Caco-2 (cell line): ENCODE measurements around the gene CERS6. TPM values are rescaled to one million over a fixed set of nuclear protein-coding genes. Genes with fewer than 3 reads are reported as not detected.
A peak's percentile ranks its signal among the peaks of the same experiment; 100 is the strongest.

Experiments
- BruUV-seq: library from RNA; stranded (reverse); fragments of 400-500 nt; replicated peaks from 2 replicates; lab custom pipeline; 2021; lab: Mats Ljungman, UMichigan
- CTCF ChIA-PET: fragments of 300-600 bp; sonication (Branson Sonifier 250); formaldehyde crosslinking; loops from one replicate; lab custom pipeline; 2022; ENCODE audit warnings: antibody characterized with exemption; lab: Charles Lee
- POLR2A ChIA-PET: fragments of 300-600 bp; sonication (Branson Sonifier 250); formaldehyde crosslinking; loops from one replicate; lab custom pipeline; 2022; ENCODE audit warnings: antibody characterized with exemption; lab: Charles Lee
- DNase-seq, 2 experiments: peaks; one replicate each; pipeline versions ENCODE4 v3.0.0 to v3.0.0-alpha.2; 2020 to 2022
- H3K27me3 ChIP-seq: replicated peaks from 2 replicates; pipeline ENCODE4 v1.6.0; 2011; ENCODE audit warnings: low read length; ENCODE audit not compliant: control insufficient read depth, insufficient read depth
- H3K36me3 ChIP-seq: 2 replicates; pipeline ENCODE4 v1.5.1; 2011; ENCODE audit warnings: low read length; ENCODE audit not compliant: control insufficient read depth, insufficient read depth
- H3K4me1 ChIP-seq: fragments of 250-450 bp; sonication (Bioruptor Pico); 2 replicates; pipeline ENCODE4 v1.5.1; 2020; ENCODE audit warnings: mild to moderate bottlenecking
- H3K4me3 ChIP-seq: 2 replicates; pipeline ENCODE4 v1.5.1; 2011; ENCODE audit warnings: low read depth, mild to moderate bottlenecking, control low read depth, low read length
- H3K9me3 ChIP-seq: fragments of 250-450 bp; sonication (Bioruptor Pico); 2 replicates; pipeline ENCODE4 v1.5.1; 2020; ENCODE audit warnings: mild to moderate bottlenecking, moderate library complexity
- H3K27ac Mint-ChIP-seq: one replicate; pipeline ENCODE4 v1.8.0; 2022; ENCODE audit warnings: mixed read lengths; ENCODE audit not compliant: unreplicated experiment
- H3K27me3 Mint-ChIP-seq: one replicate; pipeline ENCODE4 v1.8.0; 2022; ENCODE audit warnings: mixed read lengths; ENCODE audit not compliant: insufficient read depth, unreplicated experiment
- H3K36me3 Mint-ChIP-seq: one replicate; pipeline ENCODE4 v1.8.0; 2022; ENCODE audit warnings: mild to moderate bottlenecking, mixed read lengths; ENCODE audit not compliant: insufficient read depth, unreplicated experiment
- H3K4me1 Mint-ChIP-seq: one replicate; pipeline ENCODE4 v1.8.0; 2022; ENCODE audit warnings: low read depth, mixed read lengths; ENCODE audit not compliant: unreplicated experiment
- H3K4me3 Mint-ChIP-seq: one replicate; pipeline ENCODE4 v1.8.0; 2022; ENCODE audit warnings: mild to moderate bottlenecking, moderate library complexity, mixed read lengths; ENCODE audit not compliant: unreplicated experiment
- H3K9me3 Mint-ChIP-seq: one replicate; pipeline ENCODE4 v1.8.0; 2022; ENCODE audit warnings: mixed read lengths; ENCODE audit not compliant: unreplicated experiment
- CTCF ChIP-seq, 2 experiments: fragments of 200-600 bp in 1 of 2; IDR thresholded peaks; 1 replicate in 1 of 2; 2 replicates in 1 of 2; pipeline versions ENCODE4 v1.5.1 to v1.8.0; 2011 to 2022; ENCODE audit warnings: antibody characterized with exemption in 1 of 2, control low read depth in 1 of 2, inconsistent platforms in 1 of 2, low read depth in 1 of 2, low read length in 1 of 2, mild to moderate bottlenecking in 1 of 2, moderate library complexity in 1 of 2; ENCODE audit not compliant: insufficient read depth in 1 of 2, severe bottlenecking in 1 of 2, unreplicated experiment in 1 of 2
- intact Hi-C: fragments of 100-400 bp; cut with micrococcal nuclease; formaldehyde crosslinking; loops from one replicate; pipeline ENCODE4 v1.10.0; 2022; ENCODE audit not compliant: unreplicated experiment
- total RNA-seq: library from RNA; stranded (reverse); gene quantifications from 2 replicates; pipeline ENCODE4 v1.2.3, GENCODE V29; 2022

CERS6 gene
- total RNA-seq, 1 experiment from 2014 or later, result 32.7 TPM

GRCh38 chr2:168567836-168568235 is 111.8 kb downstream of the CERS6 start:
- TF ChIP-seq CTCF (IDR thresholded peaks at IDR 0.05; ENCODE audit: insufficient read depth in 1 of 2, low read depth in 1 of 2, low read length in 1 of 2, severe bottlenecking in 1 of 2, unreplicated experiment in 1 of 2), result no peak
- Mint-ChIP-seq H3K27ac (no peak overlapping the region), H3K4me3 (no peak overlapping the region), H3K4me1 (peaks cover 7% of the 10 kb centered on the region), H3K27me3 (no peaks in the 10 kb centered on the region), H3K9me3 (no peaks in the 10 kb centered on the region), H3K36me3 (no peaks in the 10 kb centered on the region)
- no peaks in the 10 kb centered on the region for H3K36me3 ChIP-seq
- ChIA-PET POLR2A (no interaction called here), CTCF (no interaction called here)
- no peaks in the 10 kb centered on the region for H3K4me1 ChIP-seq
- intact Hi-C loops, result no loop called here
- no peaks in the 10 kb centered on the region for H3K9me3 ChIP-seq
- DNase-seq, result no peak
- no peak overlapping the region for H3K4me3 ChIP-seq
- no peaks in the 10 kb centered on the region for H3K27me3 ChIP-seq
- BruUV-seq, result no TSS peak

GRCh38 chr2:168568476-168569267 is 112.6 kb downstream of the CERS6 start:
- Mint-ChIP-seq H3K4me3 (no peak overlapping the region), H3K4me1 (peaks cover 7% of the 10 kb centered on the region), H3K27ac (no peak overlapping the region), H3K36me3 (no peaks in the 10 kb centered on the region), H3K27me3 (no peaks in the 10 kb centered on the region), H3K9me3 (no peaks in the 10 kb centered on the region)
- no peak for DNase-seq
- POLR2A ChIA-PET, result no interaction called here
- H3K27me3 ChIP-seq, result no peaks in the 10 kb centered on the region
- no peak overlapping the region for H3K4me3 ChIP-seq
- BruUV-seq, result no TSS peak
- H3K9me3 ChIP-seq, result no peaks in the 10 kb centered on the region
- TF ChIP-seq CTCF (IDR thresholded peaks at IDR 0.05; ENCODE audit: insufficient read depth in 1 of 2, low read depth in 1 of 2, low read length in 1 of 2, severe bottlenecking in 1 of 2, unreplicated experiment in 1 of 2), result no peak
- CTCF ChIA-PET, result no interaction called here
- intact Hi-C loops, result no loop called here
- no peaks in the 10 kb centered on the region for H3K36me3 ChIP-seq
- no peaks in the 10 kb centered on the region for H3K4me1 ChIP-seq

- no TSS peak for BruUV-seq
- Histone ChIP-seq H3K27me3 (no peaks in the 10 kb centered on the region), H3K36me3 (no peaks in the 10 kb centered on the region), H3K4me1 (no peaks in the 10 kb centered on the region), H3K4me3 (no peak overlapping the region), H3K9me3 (no peaks in the 10 kb centered on the region)
- ChIA-PET CTCF (interaction anchor here (0.6 kb wide), 1 partner anchor 126 kb away, joined by 3 read pairs; no protein-coding TSS in a partner anchor), POLR2A (no interaction called here)
- Mint-ChIP-seq H3K4me1 (no peaks in the 10 kb centered on the region), H3K4me3 (no peak overlapping the region), H3K9me3 (no peaks in the 10 kb centered on the region), H3K27ac (peak overlapping the region; percentile 8), H3K27me3 (no peaks in the 10 kb centered on the region), H3K36me3 (no peaks in the 10 kb centered on the region)
- DNase-seq, result no peak
- intact Hi-C loops, result no loop called here
- no peak for TF ChIP-seq CTCF (IDR thresholded peaks at IDR 0.05; ENCODE audit: insufficient read depth in 1 of 2, low read depth in 1 of 2, low read length in 1 of 2, severe bottlenecking in 1 of 2, unreplicated experiment in 1 of 2)
Observed at GRCh38 chr2:168571061-168571460, 115.0 kb downstream of the CERS6 start.
